Melanocyte of skin (primary cell): ENCODE measurements around the gene FAM89A. TPM values are rescaled to one million over a fixed set of nuclear protein-coding genes. Genes with fewer than 3 reads are reported as not detected.

Experiments
- total RNA-seq, 2 donors: library from RNA; depleted of rRNA; stranded (reverse); fragments of >200 nt; gene quantifications; 2 replicates each; pipeline ENCODE4 v1.2.3, GENCODE V29; 2012

FAM89A gene
- 10 to 100 TPM; 36.5 to 57.9 TPM for total RNA-seq

GRCh38 chr1:231040019-231040799 is at the start of gene FAM89A:
TSS of gene FAM89A (minus strand) at chr1:231040254. CDS start at chr1:231040211, 43 bp downstream.

GRCh38 chr1:230978491-230979388 is 61.3 kb downstream of the FAM89A start, which contains the start of the genes ARV1 and TTC13:
TSS of gene ARV1 (plus strand) at chr1:230979094. CDS start at chr1:230979106, 12 bp downstream.
TSS of gene TTC13 (minus strand) at chr1:230978861. CDS start at chr1:230978830, 31 bp downstream.

Other genes starting within 250 kb of the FAM89A start
- gene C1orf198, start 171.7 kb downstream of the FAM89A start, total RNA-seq = 100 to 1,000 TPM; 106 to 180 TPM
- gene TTC13, start 61.4 kb downstream of the FAM89A start, total RNA-seq = 10 to 100 TPM; 11.4 to 15.3 TPM
- 10 to 100 TPM; 32.0 to 33.0 TPM for gene ARV1, start 61.2 kb downstream of the FAM89A start, total RNA-seq
- under 1 TPM in 1 of 2 donors, not detected in 1; under 0.01 TPM for gene TRIM67, start 121.8 kb upstream of the FAM89A start, total RNA-seq
- gene GNPAT, start 201.0 kb upstream of the FAM89A start, total RNA-seq = 10 to 100 TPM; 34.8 to 43.3 TPM